ENCODE results near the gene ELF3.
"Not testable (repeated sequence)": the region's sequence is repeated elsewhere in the genome, so short reads cannot be mapped to it uniquely, and the experiment has no call there.

The ELF3 gene

GRCh38 chr1:202007805-202008489 lies 2.4 kb upstream of the ELF3 start:
- DNase-seq (ENCODE audit: low read depth) = no peak

- peak; percentile 43 for DNase-seq (ENCODE audit: low read depth)
Measured at GRCh38 chr1:202009326-202010179, 834 bp upstream of the ELF3 start.

GRCh38 chr1:202011994-202012393 lies 1.6 kb downstream of the ELF3 start:
- no peak for DNase-seq (ENCODE audit: low read depth)

GRCh38 chr1:202012544-202013478 lies 2.4 kb downstream of the ELF3 start:
- no peak for DNase-seq (ENCODE audit: low read depth)

GRCh38 chr1:202013603-202014002 lies 3.2 kb downstream of the ELF3 start:
- DNase-seq (ENCODE audit: low read depth) = no peak

GRCh38 chr1:202014060-202014459 lies 3.7 kb downstream of the ELF3 start:
- DNase-seq (ENCODE audit: low read depth) = no peak

GRCh38 chr1:202014915-202015661 lies 4.7 kb downstream of the ELF3 start:
- no peak for DNase-seq (ENCODE audit: low read depth)

GRCh38 chr1:202015662-202015937 lies 5.2 kb downstream of the ELF3 start:
- no peak for DNase-seq (ENCODE audit: low read depth)

- DNase-seq (ENCODE audit: low read depth) = no peak
Measured at GRCh38 chr1:202016022-202016810, 5.8 kb downstream of the ELF3 start.

- no peak for DNase-seq (ENCODE audit: low read depth)
Measured at GRCh38 chr1:202016811-202017748, 6.7 kb downstream of the ELF3 start.

GRCh38 chr1:202017749-202018467 lies 7.5 kb downstream of the ELF3 start:
- DNase-seq (ENCODE audit: low read depth) = no peak

- DNase-seq (ENCODE audit: low read depth) = no peak
Measured at GRCh38 chr1:202018468-202019234, 8.3 kb downstream of the ELF3 start.

- not testable (repeated sequence) for DNase-seq (ENCODE audit: low read depth)
Measured at GRCh38 chr1:202019235-202019558, 8.8 kb downstream of the ELF3 start.

- no peak for DNase-seq (ENCODE audit: low read depth)
Measured at GRCh38 chr1:202023001-202023433, 12.6 kb downstream of the ELF3 start.

- DNase-seq (ENCODE audit: low read depth) = no peak
Measured at GRCh38 chr1:202029171-202029665, 18.8 kb downstream of the ELF3 start.

- no peak for DNase-seq (ENCODE audit: low read depth)
Measured at GRCh38 chr1:202029727-202030126, 19.3 kb downstream of the ELF3 start.

GRCh38 chr1:202031796-202032195 lies 21.4 kb downstream of the ELF3 start:
- DNase-seq (ENCODE audit: low read depth) = no peak

- DNase-seq (ENCODE audit: low read depth) = no peak
Measured at GRCh38 chr1:202034149-202034682, 23.8 kb downstream of the ELF3 start.
